M059J (cell line): ENCODE data around the gene PLPPR1. TPM values are rescaled to one million over a fixed set of nuclear protein-coding genes. Genes with fewer than 3 reads are reported as not detected.
A peak's percentile ranks its signal among the peaks of the same experiment; 100 is the strongest.

Experiments used
- DNase-seq: peaks from one replicate; pipeline ENCODE4 v3.0.0-alpha.2; 2012; ENCODE audit warnings: low read depth
- total RNA-seq: library from RNA; depleted of rRNA; stranded (reverse); fragments of >200 nt; shearing (Covaris generic); gene quantifications from 2 replicates; pipeline ENCODE4 v1.2.3, GENCODE V29; 2014

Gene PLPPR1
- total RNA-seq, 1 experiment from 2014 or later, result not detected

DNA sequence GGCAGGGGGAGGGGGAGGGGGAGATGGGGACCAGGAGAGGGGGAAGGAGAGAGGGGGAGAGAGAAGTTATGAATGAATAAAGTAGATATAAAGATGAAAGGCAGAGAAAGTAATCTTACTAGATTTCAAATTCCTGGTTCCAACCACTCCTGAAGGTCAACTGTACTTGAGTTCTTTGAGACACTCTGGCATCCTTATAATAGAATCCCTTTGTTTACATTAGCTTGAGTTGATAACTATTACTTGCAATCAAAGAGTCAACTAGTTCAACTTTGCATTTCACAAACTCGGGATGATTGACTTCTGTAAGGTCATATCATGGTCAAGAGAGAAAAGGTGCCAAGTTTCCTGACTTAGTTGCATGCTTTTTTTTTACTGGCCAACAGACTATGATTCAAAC is 314.1 kb downstream of the PLPPR1 start:
- DNase-seq, result no peak

DNA sequence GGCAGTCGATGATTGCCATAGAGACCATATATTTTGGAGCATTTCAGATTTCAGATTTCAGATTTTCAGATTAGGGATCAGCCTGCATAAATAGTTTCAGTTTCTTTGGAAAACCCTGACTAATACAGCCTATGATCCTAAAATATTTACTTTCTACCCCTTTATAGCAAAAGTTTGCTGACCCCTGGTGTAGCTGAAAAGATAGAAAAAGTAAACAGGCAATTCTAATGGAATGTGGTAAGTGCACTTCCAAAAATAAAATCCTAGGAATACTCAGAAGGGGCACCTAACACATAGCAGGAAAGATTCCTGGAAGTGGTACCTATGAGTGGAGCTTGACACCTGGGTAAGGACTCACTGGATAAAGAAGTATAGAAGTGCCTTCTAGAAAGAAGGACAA is 321.8 kb downstream of the PLPPR1 start:
- no peak for DNase-seq

DNA sequence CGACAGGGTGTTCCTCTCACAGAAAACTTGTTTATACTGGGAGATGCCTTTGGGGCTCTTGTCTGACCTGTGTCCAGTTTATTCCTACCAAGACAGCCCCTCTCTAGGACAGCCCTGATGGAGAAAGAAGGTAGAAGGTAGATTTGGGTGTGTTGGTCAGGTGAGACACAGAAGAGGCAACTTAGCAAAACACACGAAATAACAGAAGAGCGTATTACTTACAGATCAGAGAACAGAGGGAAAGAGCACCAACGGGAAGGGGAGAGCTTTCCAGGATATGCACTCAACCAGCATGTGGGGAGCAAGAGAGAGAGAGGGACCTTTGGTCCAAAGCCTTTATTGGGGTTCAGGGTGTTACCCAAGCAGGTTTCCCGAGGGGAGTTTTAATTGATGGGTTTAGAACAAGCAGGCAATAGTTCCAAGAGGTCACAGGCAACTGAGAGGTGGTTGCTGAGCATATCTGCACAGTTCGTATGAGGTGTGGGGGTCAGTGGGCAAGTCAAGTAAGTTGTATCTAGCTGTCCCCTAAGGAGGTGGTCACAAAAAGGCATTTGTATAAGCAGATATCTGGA is 324.5 kb downstream of the PLPPR1 start:
- no peak for DNase-seq

DNA sequence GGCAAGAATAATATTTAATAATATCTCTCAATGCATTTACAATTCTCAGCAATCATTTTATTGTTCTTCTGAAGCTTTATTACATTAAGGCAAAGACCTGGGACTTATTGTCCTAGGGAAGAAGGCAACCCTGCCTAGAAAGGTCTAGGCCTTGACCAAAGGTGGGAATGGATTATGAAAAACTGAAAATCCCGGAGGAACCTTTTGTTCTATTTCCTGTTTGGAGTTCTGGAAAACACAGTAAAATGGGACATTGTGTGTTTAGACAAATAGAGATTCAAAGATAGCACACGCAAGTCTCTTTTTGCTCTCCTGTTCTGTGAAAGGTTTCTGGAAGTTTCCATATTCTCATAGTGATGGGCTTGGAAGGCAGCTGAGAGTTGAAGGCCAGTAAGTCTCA is 325.2 kb downstream of the PLPPR1 start:
- no peak for DNase-seq

DNA sequence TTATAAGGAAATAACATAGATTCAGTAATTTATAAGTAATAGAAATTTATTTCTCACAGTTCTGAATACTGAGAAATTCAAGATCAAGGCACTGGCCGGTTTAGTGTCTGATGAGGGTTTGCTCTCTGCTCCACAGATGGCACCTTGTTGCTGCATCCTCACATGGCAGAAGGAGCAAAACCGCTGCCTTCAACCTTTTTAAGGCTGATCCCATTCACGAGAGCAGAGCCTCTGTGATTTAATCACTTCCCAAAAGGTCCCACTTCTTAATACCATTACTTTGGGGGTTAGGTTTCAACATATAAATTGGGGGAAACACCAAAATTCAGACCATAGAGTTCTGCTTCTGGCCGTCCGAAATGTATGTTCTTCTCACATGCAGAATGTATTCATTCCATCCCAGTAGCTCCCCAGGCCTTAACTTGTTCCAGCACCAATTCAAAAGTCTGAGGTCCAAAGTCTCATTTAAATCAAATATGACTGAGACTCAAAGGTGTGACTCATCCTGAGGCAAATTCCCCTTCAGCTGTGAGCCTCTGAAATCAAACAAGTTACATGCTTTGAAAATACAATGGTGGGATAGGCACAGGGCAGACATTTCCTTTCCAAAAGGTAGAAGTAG is 325.7 kb downstream of the PLPPR1 start:
- peak; percentile 3 for DNase-seq

DNA sequence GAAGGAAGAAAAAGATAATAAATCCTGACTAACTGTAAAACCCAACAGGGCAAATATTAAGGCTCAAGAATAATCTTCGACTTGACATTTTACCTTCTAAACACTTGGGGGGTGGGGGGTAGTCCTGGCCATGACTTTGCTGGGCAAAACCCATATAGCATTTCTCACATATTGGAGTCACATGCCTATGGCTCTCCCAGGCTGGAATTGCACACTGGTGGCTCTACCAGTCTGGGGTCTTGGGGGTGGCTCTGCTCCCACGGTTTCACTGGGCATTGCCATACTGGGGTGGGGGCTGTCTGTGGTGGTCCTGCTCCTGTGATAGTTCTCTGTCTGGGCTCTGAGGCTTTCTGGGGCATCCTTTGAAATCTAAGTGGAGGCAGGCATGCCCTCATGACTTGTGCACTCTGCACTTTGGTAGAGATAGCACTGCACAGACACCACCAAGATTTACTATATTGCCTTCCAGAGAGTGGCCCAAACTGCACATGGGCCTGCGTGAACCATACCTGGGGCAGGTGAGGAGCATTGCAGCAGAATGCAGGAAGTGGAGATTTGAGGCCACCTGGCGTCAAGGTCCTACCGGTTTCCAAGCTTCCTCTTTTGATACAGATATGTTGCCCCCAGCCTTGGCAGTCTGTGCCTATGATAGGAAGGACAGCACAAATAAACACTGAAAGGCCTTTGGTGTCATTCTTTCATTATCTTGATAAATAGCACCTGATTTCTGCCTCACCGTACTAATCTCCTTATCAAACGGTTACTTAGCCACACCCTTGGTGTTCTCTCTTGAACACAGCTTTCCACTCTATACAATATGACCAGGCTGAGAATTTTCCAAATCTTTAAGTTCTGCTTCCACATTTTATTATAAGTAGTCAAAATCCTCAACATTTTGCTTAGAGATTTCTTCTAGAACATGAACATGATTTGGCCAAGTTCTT is 326.5 kb downstream of the PLPPR1 start:
- DNase-seq, result no peak

DNA sequence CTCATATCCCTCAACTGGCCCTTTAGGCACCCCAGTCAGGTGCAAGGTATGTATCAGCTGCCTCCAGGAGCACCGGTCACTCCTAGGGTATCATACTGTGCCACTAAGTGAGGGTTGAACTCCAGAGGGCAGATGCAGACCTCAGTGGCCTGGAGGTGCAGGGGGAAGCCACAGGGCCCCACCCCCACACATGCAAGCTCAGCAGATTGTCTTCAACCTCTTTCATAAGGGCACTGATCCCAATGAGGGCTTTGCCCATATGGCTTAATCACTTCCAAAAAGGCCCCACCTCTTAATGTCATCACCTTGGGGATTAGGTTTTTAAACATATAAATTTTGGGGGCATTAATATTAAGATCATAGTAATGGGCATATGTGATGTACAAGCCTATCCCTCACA is 328.1 kb downstream of the PLPPR1 start:
- no peak for DNase-seq

DNA sequence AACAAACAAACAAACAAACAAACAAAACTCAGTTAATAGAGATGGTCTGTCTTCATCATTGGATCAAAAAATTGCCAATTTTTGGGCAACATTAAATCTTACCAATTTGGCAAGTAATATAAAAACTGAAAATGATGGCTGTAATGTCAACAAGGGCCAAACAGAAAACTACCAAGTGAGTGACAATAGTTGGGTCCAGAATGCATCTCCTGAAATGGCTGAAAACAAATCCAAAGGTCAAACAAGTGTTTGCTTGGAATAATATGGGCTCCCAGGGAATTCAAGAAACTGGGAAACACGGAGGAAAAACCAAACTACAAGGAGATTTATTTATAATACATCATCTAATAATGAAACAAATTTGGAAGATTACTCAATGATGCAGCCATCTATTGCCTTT is 331.2 kb downstream of the PLPPR1 start:
- DNase-seq, result no peak

DNA sequence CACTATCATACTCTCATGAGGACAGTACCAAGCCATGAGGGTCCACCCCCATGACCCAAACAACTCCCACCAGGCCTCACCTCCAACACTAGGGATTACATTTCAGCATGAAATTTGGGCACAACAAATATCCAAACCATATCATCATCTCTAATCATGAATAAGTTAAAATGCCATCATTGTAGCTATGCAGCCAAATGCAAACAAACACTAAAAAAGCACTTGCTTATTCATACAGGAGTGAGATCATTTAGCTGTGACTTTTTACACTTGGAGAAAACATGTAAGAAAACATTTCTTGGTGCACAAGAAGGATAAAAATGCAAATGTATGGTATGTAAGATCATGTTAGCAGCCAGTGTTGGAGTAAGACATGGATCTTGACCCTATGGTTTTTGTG is 332.1 kb downstream of the PLPPR1 start:
- no peak for DNase-seq

DNA sequence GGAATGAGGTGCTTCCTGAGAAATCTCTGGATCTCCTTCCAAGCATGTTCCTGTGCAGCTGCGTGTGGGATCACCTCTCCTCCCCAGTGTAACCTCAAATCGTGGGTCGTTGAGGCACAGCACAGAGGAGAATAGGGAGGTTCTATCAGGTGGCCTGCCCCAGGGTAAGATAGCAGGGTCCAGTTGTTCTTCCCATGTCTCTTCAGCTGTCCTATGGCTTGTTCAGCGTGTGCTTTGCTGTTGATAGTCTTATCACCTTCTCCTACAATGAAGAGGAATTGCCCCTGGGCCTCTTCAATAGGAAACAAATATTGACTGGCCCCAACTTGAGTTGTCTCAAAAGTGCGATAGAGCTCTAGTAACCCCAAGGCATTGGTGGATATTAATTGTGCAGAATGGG is 333.9 kb downstream of the PLPPR1 start:
- no peak for DNase-seq

DNA sequence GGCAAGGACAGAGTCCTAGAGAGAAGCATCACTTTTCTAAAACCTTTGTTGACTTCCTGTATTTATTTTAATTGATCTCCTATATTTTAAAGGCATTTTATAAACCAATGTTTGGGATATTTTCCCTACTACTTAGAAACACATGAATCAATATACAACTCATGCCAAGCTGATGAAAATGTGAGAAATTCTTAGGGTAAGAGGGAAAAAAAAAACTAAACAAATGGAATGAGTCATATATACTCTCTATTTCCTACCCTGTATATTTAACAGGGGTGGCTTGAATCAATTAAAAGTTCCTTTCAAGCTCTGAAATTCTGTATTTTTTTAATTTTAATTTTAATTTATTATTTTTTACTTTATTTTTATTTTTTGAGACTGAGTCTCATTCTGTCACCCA is 336.7 kb downstream of the PLPPR1 start:
- DNase-seq, result no peak

DNA sequence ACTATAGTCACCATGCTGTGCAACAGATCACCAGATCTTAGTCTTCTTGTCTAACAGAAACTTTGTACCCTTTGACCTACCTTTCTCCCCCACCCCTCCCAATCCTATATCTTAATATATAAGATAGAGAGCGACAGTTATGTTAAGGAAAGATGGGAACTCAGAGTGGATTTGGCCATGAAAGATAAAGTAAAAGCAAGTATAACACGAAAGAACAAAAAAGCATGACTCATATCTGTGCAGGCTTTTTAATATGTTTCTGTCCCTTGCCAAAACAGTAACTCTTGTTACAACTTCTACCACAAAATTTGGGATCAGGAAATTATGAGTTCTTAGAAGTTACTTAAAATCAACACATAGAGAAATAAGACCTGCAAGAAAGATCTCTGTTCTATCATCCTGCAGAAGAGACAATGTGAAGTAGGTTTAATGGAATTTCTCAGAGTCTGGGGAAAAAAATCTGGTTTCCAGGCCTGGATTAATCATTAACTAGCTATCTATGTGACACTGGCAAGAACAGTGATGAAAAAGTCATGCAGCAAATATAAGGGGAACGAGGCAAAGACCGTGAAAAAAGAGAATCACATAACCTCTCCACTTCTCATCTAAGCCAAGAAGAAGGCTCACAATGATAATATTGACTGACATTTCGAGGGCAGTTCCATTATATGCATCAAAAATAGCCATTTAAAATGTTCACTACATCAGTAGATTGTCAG is 337.7 kb downstream of the PLPPR1 start:
- peak; percentile 9 for DNase-seq

DNA sequence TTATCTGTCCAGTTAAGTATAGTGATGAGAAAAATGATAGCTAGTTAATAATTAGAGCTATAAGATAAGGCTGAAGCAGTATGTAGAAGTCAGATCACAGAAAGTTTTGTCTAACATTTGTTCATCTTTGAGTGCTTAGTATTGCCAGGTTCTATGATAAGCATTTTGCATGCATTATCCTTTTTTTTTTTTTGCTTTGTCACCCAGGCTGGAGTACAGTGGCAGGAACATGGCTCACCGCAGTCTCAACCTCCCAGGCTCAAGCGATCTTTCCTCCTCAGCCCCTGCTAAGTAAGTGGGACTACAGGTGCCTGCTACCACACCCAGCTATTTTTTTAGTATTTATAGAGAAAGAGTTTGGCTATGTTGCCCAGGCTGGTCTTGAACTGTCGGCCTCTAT is 338.8 kb downstream of the PLPPR1 start:
- no peak for DNase-seq

DNA sequence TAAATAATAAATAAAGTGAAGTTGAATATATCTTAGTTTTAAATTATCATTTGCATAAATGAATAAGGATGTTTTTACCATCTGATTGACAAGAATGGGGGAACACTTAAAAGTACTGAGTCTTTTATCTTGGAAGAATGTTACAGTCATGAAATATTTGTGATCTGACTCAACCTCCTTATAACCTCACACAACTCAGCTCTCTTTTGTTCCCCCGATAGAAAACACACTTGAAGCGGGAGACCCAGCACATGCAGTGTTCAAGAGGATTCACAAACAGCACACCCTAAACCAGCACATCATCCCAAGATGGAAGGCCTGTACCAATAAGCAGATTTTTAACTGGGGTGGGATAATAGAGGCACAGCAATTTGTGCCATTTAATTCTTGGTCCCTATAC is 340.8 kb downstream of the PLPPR1 start:
- DNase-seq, result peak; percentile 52

DNA sequence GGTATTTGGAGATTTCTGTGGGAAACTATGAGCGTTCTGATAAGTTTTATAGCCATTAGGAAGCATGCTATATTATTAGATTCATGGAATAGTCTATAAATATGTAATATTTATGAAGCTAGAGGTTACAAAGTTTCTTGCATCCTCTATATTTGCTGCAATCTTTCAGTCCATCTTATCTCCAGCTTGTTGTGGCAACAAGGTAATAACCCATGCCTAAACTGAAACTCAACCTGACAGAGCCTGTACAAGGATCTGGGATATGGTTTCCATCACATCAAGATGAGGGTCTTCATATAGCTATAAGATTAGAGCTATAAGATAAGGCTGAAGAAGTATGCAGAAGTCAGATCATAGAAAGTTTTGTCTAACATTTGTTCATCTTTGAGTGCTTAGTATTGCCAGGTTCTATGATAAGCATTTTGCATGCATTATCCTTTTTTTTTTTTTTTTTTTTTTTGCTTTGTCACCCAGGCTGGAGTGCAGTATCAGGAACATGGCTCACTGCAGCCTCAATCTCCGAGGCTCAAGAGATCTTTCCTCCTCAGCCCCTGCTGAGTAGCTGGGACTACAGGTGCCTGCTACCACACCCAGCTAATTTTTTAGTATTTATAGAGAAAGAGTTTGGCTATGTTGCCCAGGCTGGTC is 341.5 kb downstream of the PLPPR1 start:
- no peak for DNase-seq

DNA sequence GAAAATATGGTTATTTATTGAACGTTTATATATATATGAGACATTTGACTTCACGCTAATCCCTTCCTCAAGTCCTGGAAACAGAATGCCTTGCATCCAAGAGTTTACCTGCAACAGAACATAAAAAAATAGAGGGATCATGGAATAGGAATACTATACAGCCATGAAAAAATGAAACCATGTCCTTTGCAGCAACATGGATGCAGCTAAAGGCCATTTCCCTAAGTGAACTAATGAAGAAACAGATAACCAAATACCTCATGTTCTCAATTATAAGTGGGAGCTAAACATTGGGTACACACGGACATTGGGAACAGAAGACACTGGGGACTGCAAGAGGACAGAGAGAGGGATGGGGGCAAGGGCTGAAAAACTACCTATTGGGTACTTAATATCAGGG is 343.3 kb downstream of the PLPPR1 start:
- no peak for DNase-seq

DNA sequence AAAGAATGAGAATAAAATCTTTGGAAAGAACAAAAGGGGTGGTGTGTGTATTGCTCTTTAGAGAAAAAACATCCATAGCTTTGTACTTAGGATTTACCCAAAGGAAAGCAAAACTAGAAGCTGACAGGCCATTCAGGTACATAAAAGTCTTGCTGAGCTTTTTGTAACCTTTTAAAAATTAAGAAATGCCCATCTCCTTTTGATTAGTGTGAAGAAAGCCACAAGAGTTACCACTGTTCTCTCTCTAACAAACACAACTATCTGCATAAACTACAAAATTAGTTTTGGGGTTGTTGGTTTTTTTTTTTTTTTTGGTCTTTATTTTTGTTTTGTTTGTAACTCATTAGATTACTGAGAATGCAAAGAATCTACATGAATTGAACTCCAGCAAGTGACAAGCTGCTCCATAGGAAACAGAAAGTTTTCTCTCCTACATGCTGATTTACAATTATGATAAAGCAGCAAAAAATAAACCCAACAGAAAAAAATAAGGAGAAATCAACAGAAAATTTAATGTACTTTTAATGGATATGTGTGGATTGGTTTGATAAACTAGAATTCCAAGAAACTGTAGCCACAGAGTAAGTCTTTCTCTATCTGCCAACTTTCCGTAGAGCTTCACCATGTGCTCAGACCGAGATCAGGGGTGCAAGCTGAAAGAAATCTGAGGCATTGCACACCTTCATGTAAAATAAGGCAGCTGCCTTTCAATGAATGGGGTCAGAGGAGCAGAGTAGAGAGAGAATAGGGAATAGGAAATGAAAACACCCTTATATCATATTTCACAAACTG is 344.0 kb downstream of the PLPPR1 start:
- DNase-seq, result no peak
